Astrocyte (in vitro differentiated cells and primary cell): ENCODE data around the gene PATJ.
"Not testable (repeated sequence)": the region's sequence is repeated elsewhere in the genome, so short reads cannot be mapped to it uniquely, and the experiment has no call there.

ENCODE experiments used
- EZH2 ChIP-seq: IDR thresholded peaks from 2 replicates; pipeline ENCODE4 v1.6.1; 2012; ENCODE audit warnings: mild to moderate bottlenecking, low read length, inconsistent platforms; ENCODE audit not compliant: insufficient read depth
- TF ChIP-seq, protein P1 (sequence below): IDR thresholded peaks from 2 replicates; pipeline ENCODE4 v1.5.1; 2011; ENCODE audit warnings: low read depth, mild to moderate bottlenecking, inconsistent platforms, low read length, moderate library complexity; ENCODE audit not compliant: insufficient read depth

DNA sequence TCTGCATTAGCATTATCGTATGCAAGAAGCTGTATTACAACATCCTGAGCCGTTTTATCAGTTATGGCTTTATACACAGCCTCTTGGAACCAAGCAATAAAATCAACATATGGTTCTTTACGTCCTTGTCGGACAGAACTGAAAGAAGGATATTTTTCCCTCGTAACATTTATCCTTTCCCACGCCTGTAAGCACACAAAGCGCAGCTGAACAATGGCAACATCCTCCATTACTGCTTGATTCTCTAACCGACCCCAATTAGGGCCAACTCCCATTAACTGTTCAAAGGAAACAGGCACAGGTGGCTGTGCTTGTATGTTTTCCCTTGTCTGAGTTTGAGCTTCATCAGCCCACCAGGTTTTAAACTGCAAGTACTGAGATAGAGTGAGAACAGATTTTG is 439.9 kb downstream of the PATJ start:
- TF ChIP-seq, protein P1, sequence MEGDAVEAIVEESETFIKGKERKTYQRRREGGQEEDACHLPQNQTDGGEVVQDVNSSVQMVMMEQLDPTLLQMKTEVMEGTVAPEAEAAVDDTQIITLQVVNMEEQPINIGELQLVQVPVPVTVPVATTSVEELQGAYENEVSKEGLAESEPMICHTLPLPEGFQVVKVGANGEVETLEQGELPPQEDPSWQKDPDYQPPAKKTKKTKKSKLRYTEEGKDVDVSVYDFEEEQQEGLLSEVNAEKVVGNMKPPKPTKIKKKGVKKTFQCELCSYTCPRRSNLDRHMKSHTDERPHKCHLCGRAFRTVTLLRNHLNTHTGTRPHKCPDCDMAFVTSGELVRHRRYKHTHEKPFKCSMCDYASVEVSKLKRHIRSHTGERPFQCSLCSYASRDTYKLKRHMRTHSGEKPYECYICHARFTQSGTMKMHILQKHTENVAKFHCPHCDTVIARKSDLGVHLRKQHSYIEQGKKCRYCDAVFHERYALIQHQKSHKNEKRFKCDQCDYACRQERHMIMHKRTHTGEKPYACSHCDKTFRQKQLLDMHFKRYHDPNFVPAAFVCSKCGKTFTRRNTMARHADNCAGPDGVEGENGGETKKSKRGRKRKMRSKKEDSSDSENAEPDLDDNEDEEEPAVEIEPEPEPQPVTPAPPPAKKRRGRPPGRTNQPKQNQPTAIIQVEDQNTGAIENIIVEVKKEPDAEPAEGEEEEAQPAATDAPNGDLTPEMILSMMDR: not testable (repeated sequence)
- TF ChIP-seq EZH2: not testable (repeated sequence)
